A549 treated with RU486 at 1 μM for 4 hours (cell line): ENCODE results near the gene ELP4. TPM values are rescaled to one million over a fixed set of nuclear protein-coding genes. Genes with fewer than 3 reads are reported as not detected.

Experiments
- total RNA-seq: library from RNA; stranded (reverse); fragments of 200-300 nt; extraction: Qiagen RNA extraction; gene quantifications from 5 replicates; pipeline ENCODE4 v1.2.3, GENCODE V29; 2022; ENCODE audit warnings: low read depth

The ELP4 gene
- 6.7 to 9.6 TPM (median 6.9 TPM) in 5 replicates for total RNA-seq

GRCh38 chr11:31509429-31510345 is at the start of gene ELP4, which contains the start of gene IMMP1L:
TSS of gene ELP4 (plus strand) at chr11:31509767. CDS start at chr11:31509785, 18 bp downstream.
TSS of gene IMMP1L (minus strand) at chr11:31509622. CDS start at chr11:31463276, 46,346 bp downstream.

GRCh38 chr11:31810779-31811647 is 301.4 kb downstream of the ELP4 start, which contains the start of gene PAX6:
TSS of gene PAX6 (minus strand) at chr11:31811322. CDS start at chr11:31806411, 4,911 bp downstream.

Other genes with a start within 250 kb of the ELP4 start
- gene DCDC1, start 140.0 kb upstream of the ELP4 start, total RNA-seq = 0.18 to 0.88 TPM (median 0.70 TPM) in 5 replicates
- 9.4 to 14.2 TPM (median 10.6 TPM) in 5 replicates for gene DNAJC24, start 139.9 kb upstream of the ELP4 start, total RNA-seq
- 25.7 to 50.0 TPM (median 34.5 TPM) in 5 replicates for gene IMMP1L, start 145 bp upstream of the ELP4 start, total RNA-seq